SH-SY5Y (cell line): ENCODE data around the gene UBE2D2.

Experiments
- GATA2 ChIP-seq: IDR thresholded peaks from 2 replicates; pipeline ENCODE4 v1.6.1; 2011; ENCODE audit warnings: mild to moderate bottlenecking, low read depth, low read length
- GATA3 ChIP-seq: IDR thresholded peaks from 2 replicates; pipeline ENCODE4 v1.6.1; 2011; ENCODE audit warnings: low read depth, mild to moderate bottlenecking, low read length, moderate library complexity

DNA sequence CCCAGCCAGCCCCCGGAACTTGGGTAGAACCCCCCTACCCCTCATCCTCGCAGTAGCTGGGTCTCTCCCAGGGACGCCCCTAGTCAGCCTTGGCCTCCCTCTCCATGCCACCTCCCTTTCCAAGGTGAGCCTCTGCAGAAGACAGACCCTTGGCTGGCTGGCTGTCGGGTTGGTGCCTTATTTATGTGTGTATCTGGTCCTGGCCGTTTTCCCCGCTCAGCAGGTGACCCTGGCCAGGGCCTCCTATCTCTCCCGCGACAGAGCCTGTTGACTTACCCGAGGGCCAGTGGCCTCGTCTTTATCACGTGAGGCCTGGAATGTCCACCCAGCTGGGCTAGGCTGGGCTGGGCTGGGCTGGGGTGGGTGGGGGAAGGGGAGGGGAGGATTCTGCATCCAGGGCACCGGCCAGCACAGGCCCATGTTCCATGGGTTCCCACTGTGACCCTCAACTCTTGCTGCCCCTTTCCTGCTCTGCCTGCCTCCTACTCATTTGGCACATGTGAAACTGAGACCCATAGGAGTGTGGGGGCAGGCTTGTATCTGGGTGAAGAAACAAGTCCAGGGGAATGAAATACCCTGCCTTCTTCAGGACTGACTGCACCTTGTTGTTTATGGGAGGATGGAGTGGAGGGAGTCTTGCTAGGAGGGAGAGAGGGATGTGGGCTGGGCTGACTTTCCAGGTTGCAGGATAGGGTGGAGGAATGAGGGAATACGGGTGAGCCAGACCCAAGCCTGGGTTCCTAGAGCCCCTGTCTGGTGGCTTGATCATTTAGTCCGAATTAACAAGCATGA lies 90.1 kb downstream of the UBE2D2 start:
- no peak for TF ChIP-seq GATA2
- TF ChIP-seq GATA3, result no peak
